Transverse colon (tissue), 4 donors: Measurements from ENCODE around the gene CRYZL1. TPM values are rescaled to one million over a fixed set of nuclear protein-coding genes. Genes with fewer than 3 reads are reported as not detected.

ENCODE experiments used
- DNase-seq: peaks from one replicate; pipeline ENCODE4 v3.0.0-alpha.2; 2019
- H3K27ac ChIP-seq, 4 donors: fragments of 200-600 bp; sonication (generic); 2 replicates each; pipeline ENCODE4 v1.5.1; 2016 to 2018; ENCODE audit warnings: inconsistent platforms in 4 of 4
- H3K27me3 ChIP-seq: fragments of 200-600 bp; sonication (generic); 2 replicates; pipeline ENCODE4 v1.5.1; 2017; ENCODE audit warnings: inconsistent platforms
- H3K36me3 ChIP-seq, 4 donors: fragments of 200-600 bp; sonication (generic); 2 replicates each; pipeline ENCODE4 v1.5.1; 2017 to 2019; ENCODE audit warnings: inconsistent platforms in 4 of 4
- H3K4me1 ChIP-seq, 4 donors: fragments of 200-600 bp; sonication (generic); 2 replicates each; pipeline ENCODE4 v1.5.1; 2017 to 2020; ENCODE audit warnings: inconsistent platforms in 4 of 4
- H3K4me3 ChIP-seq, 4 donors: fragments of 200-600 bp; sonication (generic); 1 replicate in 1 of 4; 2 replicates in 3 of 4; pipeline versions ENCODE4 v1.5.1 to v1.6.1; 2017 to 2019; ENCODE audit warnings: inconsistent platforms in 4 of 4
- H3K9me3 ChIP-seq, 2 donors: fragments of 200-600 bp; sonication (generic); 2 replicates each; pipeline ENCODE4 v1.5.1; 2017 to 2019; ENCODE audit warnings: inconsistent platforms in 2 of 2
- EP300 ChIP-seq: sonication (generic); formaldehyde crosslinking; IDR thresholded peaks from one replicate; pipeline ENCODE4 v1.6.1; 2017; ENCODE audit warnings: antibody characterized with exemption, low read depth
- POLR2A ChIP-seq: fragments of 450-650 bp; IDR thresholded peaks from one replicate; pipeline ENCODE4 v1.6.1; 2016; ENCODE audit warnings: antibody characterized with exemption, mild to moderate bottlenecking, moderate library complexity
- POLR2AphosphoS5 ChIP-seq, 3 donors: sonication (generic); formaldehyde crosslinking; IDR thresholded peaks; one replicate each; pipeline ENCODE4 v1.6.1; 2016; ENCODE audit warnings: antibody characterized with exemption in 3 of 3
- WGBS, 2 donors: methylation state at CpG; one replicate each; pipeline ENCODE4 v1.1.5; 2018; ENCODE audit warnings: low coverage in 1 of 2; 5-methylcytosine and 5-hydroxymethylcytosine counted together
- in situ Hi-C, 4 donors: fragments of 200-750 bp; cut with MboI; loops; one replicate each; pipeline versions ENCODE4 v1.15.0 to v1.15.1; 2017; ENCODE audit warnings: low sequenced_read_pairs in 3 of 4, low pct_ligation_motif_present in 1 of 4, low pct_unique_long_range_greater_than_20kb in 1 of 4
- intact Hi-C: fragments of 100-400 bp; cut with DNase I; formaldehyde crosslinking; loops from one replicate; pipeline ENCODE4 v1.15.1; 2023; ENCODE audit warnings: low total_unique reads
- total RNA-seq, 4 donors: library from RNA; depleted of rRNA; stranded (reverse); fragments of >200 nt; gene quantifications; one replicate each; pipeline ENCODE4 v1.1.0, GENCODE V29; 2016
- TF ChIP-seq, protein P1 (sequence below), 5 experiments: fragments of 200-600 bp in 3 of 5; fragments of 450-650 bp in 2 of 5; sonication (generic) in 3 of 5; IDR thresholded peaks; 1 replicate in 2 of 5; 2 replicates in 3 of 5; pipeline ENCODE4 v1.5.1; 2016 to 2017; ENCODE audit warnings: antibody characterized with exemption in 5 of 5, inconsistent platforms in 3 of 5, mild to moderate bottlenecking in 2 of 5, moderate library complexity in 1 of 5

CRYZL1 gene
- total RNA-seq, 4 donors from 2014 or later = 27.7 to 58.9 (median 43.6) TPM

DNA sequence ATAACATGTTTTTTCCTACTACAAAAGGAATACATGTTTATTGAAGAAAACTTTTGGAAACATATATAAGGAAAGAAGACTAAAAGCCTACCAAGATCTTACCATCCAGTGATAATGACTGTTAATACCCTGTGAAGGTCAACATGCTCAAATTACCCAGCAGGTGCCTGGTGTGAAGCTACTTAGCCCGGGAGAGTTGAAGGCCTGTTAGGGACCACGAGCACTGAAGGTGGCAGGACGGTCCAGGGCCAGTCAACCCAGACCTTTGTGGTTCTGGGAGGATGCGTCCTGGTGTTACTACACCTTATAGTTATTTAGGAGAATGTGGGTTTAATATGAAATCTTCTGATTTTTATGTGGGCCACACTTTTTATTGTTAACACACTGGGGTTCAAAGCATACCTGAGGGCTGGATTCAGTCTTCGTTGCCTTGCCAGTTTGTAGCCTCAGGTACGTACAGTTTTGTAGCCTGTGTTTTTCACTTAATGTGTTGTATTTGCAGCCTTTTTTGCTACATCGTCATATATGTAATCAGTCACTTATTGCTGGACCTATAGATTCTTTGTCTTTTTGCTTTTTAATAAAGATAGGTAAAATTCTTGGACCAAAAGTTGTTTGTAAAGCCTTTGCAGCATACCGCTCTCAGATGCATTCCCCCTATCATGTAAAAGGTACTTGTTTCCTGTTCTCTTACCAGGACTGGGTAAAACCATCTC, 10.6 kb upstream of the CRYZL1 start:
- no peaks in the 10 kb centered on the region for H3K9me3 ChIP-seq

DNA sequence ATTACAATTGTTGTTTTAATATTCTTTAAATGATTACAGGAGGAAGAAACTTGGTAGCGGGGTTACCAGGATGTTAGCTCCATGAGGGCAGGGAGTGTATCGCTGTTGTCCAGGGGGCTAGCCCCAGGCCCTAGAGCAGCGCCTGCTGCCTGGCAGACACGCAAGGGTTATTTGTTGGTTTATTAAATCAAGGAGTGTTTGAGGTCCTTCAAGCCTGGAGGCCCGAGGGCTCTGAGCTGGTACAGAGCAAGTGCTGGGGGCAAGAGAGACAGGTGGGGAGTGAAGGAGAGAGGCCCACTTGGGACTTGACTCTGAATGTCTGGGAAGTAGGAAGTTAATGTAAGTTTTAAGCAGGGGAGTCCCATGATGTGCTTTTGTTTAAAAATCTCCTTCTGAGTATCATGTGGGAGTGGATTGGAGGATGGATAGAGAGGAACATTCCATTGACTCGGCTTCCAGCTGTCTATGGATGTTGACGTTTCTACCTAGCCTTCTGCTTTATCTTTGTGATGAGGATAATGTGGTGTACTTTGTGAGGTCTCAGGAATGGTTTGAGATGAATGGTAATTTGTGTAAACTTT, 9.5 kb upstream of the CRYZL1 start:
- in situ Hi-C loops = loop anchor here in 1 of 4 donors (25.0 kb wide), 1 partner anchor 236 kb away; no protein-coding TSS in a partner anchor
- no peak overlapping the region for H3K27ac ChIP-seq
- no peaks in the 10 kb centered on the region for H3K36me3 ChIP-seq
- no peaks in the 10 kb centered on the region for H3K9me3 ChIP-seq
- no peak for TF ChIP-seq EP300
- TF ChIP-seq, protein P1, sequence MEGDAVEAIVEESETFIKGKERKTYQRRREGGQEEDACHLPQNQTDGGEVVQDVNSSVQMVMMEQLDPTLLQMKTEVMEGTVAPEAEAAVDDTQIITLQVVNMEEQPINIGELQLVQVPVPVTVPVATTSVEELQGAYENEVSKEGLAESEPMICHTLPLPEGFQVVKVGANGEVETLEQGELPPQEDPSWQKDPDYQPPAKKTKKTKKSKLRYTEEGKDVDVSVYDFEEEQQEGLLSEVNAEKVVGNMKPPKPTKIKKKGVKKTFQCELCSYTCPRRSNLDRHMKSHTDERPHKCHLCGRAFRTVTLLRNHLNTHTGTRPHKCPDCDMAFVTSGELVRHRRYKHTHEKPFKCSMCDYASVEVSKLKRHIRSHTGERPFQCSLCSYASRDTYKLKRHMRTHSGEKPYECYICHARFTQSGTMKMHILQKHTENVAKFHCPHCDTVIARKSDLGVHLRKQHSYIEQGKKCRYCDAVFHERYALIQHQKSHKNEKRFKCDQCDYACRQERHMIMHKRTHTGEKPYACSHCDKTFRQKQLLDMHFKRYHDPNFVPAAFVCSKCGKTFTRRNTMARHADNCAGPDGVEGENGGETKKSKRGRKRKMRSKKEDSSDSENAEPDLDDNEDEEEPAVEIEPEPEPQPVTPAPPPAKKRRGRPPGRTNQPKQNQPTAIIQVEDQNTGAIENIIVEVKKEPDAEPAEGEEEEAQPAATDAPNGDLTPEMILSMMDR (IDR thresholded peaks at IDR 0.05) = no peak
- no peak for TF ChIP-seq POLR2A
- TF ChIP-seq POLR2AphosphoS5 (IDR thresholded peaks at IDR 0.05) = no peak
- H3K4me1 ChIP-seq = peaks cover 7 to 56% (median 20%) of the 10 kb centered on the region in 4 donors
- 65 to 81% methylated on average over 4 to 7 of the region's 7 CpGs for WGBS, 2 donors
- intact Hi-C loops = no loop called here
- no peak overlapping the region for H3K4me3 ChIP-seq
- no peak for DNase-seq
- H3K27me3 ChIP-seq = no peaks in the 10 kb centered on the region

More for the DNA sequence above, 10.6 kb upstream of the CRYZL1 start:
- no peak for DNase-seq
- Histone ChIP-seq H3K36me3 (no peaks in the 10 kb centered on the region), H3K27ac (no peak overlapping the region), H3K4me3 (no peak overlapping the region), H3K27me3 (no peaks in the 10 kb centered on the region), H3K4me1 (peaks cover 15 to 58% (median 27%) of the 10 kb centered on the region in 4 donors)
- in situ Hi-C loops (loop anchor here in 1 of 4 donors (25.0 kb wide), 1 partner anchor 235 kb away; no protein-coding TSS in a partner anchor), intact Hi-C loops (no loop called here)
- TF ChIP-seq EP300 = no peak
- no peak for TF ChIP-seq POLR2AphosphoS5 (IDR thresholded peaks at IDR 0.05)
- no peak for TF ChIP-seq POLR2A
- TF ChIP-seq, protein P1 (IDR thresholded peaks at IDR 0.05) = no peak
- WGBS, 2 donors = 84 to 85% methylated on average over 8 of the region's 8 CpGs

DNA sequence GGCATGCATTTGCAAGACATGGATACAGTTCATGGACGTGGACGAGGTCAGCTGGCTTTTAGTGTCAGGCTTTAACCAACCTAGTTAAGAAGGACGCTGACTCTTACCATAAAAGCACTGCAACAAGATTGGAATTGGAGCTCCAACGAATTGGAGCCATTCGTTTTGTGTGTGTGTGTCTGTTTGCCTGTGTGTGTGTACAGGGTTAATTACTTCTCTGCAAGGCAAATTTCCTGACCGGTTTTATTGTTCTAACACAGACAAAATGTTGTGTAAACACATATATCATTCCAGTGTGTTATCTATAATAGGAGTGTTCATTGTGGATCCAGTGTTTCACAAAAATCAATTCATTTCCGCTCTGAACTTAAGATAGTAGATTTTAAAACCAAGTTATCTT, 8.7 kb upstream of the CRYZL1 start:
- Histone ChIP-seq H3K9me3 (no peaks in the 10 kb centered on the region), H3K4me1 (peaks cover 4 to 56% (median 14%) of the 10 kb centered on the region in 4 donors), H3K27me3 (no peaks in the 10 kb centered on the region), H3K27ac (no peak overlapping the region), H3K4me3 (no peak overlapping the region), H3K36me3 (no peaks in the 10 kb centered on the region)
- 58 to 80% methylated on average over 1 to 7 of the region's 7 CpGs for WGBS, 2 donors
- no peak for DNase-seq
- TF ChIP-seq POLR2A = no peak
- no peak for TF ChIP-seq POLR2AphosphoS5 (IDR thresholded peaks at IDR 0.05)
- TF ChIP-seq, protein P1 (IDR thresholded peaks at IDR 0.05) = no peak
- TF ChIP-seq EP300 = no peak
- intact Hi-C loops (no loop called here), in situ Hi-C loops (loop anchor here in 1 of 4 donors (25.0 kb wide), 1 partner anchor 237 kb away; no protein-coding TSS in a partner anchor)

DNA sequence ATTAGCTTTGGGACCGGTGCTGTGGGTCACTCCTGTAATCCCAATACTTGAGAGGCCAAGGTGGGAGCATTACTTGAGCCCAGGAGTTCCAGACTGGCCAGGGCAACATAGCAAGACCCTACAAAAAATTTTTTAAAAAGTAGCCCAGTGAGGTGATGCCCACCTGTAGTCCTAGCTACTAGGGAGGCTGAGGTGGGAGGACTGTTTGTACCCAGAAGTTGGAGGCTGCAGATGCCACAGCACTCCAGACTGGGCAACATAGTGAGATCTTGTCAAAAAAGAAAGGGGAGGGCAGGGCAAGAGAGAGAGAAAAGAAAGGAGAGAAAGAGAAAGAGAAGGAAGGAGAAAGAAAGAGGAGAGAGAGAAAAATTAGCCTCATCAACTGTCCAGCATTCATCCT, 7.0 kb upstream of the CRYZL1 start:
- 83 to 94% methylated on average over 1 of the region's 1 CpG for WGBS, 2 donors
- H3K9me3 ChIP-seq = no peaks in the 10 kb centered on the region
- no peak overlapping the region for H3K27ac ChIP-seq
- no peaks in the 10 kb centered on the region for H3K36me3 ChIP-seq
- TF ChIP-seq, protein P1 (IDR thresholded peaks at IDR 0.05) = no peak
- TF ChIP-seq POLR2AphosphoS5 (IDR thresholded peaks at IDR 0.05) = no peak
- TF ChIP-seq POLR2A = no peak
- TF ChIP-seq EP300 = no peak
- in situ Hi-C loops = no loop called here
- DNase-seq = no peak
- H3K4me1 ChIP-seq = peaks cover 5 to 66% (median 26%) of the 10 kb centered on the region in 4 donors
- intact Hi-C loops = loop anchor here (10.0 kb wide), 1 partner anchor 1696 kb away; no protein-coding TSS in a partner anchor
- H3K4me3 ChIP-seq = no peak overlapping the region
- no peaks in the 10 kb centered on the region for H3K27me3 ChIP-seq
